ENCODE results near the gene TMEM41B. TPM values are rescaled to one million over a fixed set of nuclear protein-coding genes. Genes with fewer than 3 reads are reported as not detected.

TMEM41B gene
- polyA plus RNA-seq, 3 donors = 5.5 to 11.3 (median 5.9) TPM

DNA sequence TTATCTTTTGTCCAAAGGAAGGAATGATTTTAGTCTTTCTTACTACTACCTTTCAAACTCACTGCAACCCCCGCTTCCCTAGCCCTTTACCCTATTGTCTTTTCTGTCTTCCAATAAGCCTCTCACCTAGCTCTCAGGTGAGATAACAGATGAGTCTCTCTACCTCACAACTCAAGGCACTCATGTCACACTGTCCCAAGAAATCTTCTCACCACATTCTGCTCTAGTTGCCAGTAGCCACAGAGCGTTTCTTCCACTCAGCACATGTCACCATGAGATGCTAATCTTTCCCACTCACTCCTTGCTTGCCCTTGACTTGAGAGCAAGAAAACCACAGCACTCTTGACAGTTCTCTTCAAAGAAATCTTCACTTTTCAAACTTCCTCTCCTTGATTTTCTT lies 32.7 kb upstream of the TMEM41B start:
- Mint-ChIP-seq H3K27me3 (ENCODE audit: low read depth in 3 of 3) (peaks cover 4 to 8% (median 6%) of the 10 kb centered on the region in 3 donors), H3K36me3 (no peaks in the 10 kb centered on the region), H3K9me3 (no peaks in the 10 kb centered on the region), H3K27ac (no peak overlapping the region), H3K4me3 (no peak overlapping the region), H3K4me1 (peaks cover 1% of the 10 kb centered on the region)
- H3K9me3 ChIP-seq (replicated peaks in 1 of 2; ENCODE audit: control insufficient read depth in 1 of 2, insufficient read depth in 1 of 2, low read length in 2 of 2) = no peaks in the 10 kb centered on the region
- no peak overlapping the region for H3K27ac ChIP-seq (ENCODE audit: low read depth in 1 of 2, low read length in 2 of 2)
- TF ChIP-seq CTCF (IDR thresholded peaks at IDR 0.05) = no peak
- H2AFZ ChIP-seq (ENCODE audit: insufficient read depth, low read depth, low read length, poor library complexity, severe bottlenecking) = no peak overlapping the region
- no peaks in the 10 kb centered on the region for H3K79me2 ChIP-seq (ENCODE audit: insufficient read depth, low read length)
- WGBS (ENCODE audit: insufficient coverage) = 44% methylated on average over 2 of the region's 2 CpGs
- DNase-seq = no peak
- no peak overlapping the region for H3K4me2 ChIP-seq (replicated peaks; ENCODE audit: extremely low read depth, low read length, poor library complexity, severe bottlenecking)
- H3K9ac ChIP-seq (ENCODE audit: insufficient read depth, low read length, poor library complexity, severe bottlenecking) = no peak overlapping the region
- intact Hi-C loops (cut with micrococcal nuclease) = no loop called here
- no peak overlapping the region for H3K4me3 ChIP-seq (replicated peaks in 1 of 3; ENCODE audit: low read depth in 2 of 3, low read length in 3 of 3)
- no peaks in the 10 kb centered on the region for H3K4me1 ChIP-seq (ENCODE audit: control insufficient read depth in 1 of 2, insufficient read depth in 2 of 2, low read length in 2 of 2)
- H3K36me3 ChIP-seq (replicated peaks in 1 of 2; ENCODE audit: control insufficient read depth in 1 of 2, insufficient read depth in 2 of 2, low read length in 2 of 2) = no peaks in the 10 kb centered on the region
- H4K20me1 ChIP-seq (ENCODE audit: insufficient read depth, low read length) = no peaks in the 10 kb centered on the region
- no peaks in the 10 kb centered on the region for H3K27me3 ChIP-seq (ENCODE audit: control insufficient read depth in 2 of 2, insufficient read depth in 2 of 2, low read length in 2 of 2)

- Mint-ChIP-seq H3K9me3 (no peaks in the 10 kb centered on the region), H3K27me3 (ENCODE audit: low read depth in 3 of 3) (peaks cover 4 to 6% (median 5%) of the 10 kb centered on the region in 3 donors), H3K36me3 (no peaks in the 10 kb centered on the region), H3K4me3 (no peak overlapping the region), H3K27ac (peak overlapping the region in 1 of 7 donors; percentile 11), H3K4me1 (no peaks in the 10 kb centered on the region)
- Histone ChIP-seq H3K27ac (ENCODE audit: low read depth in 1 of 2, low read length in 2 of 2) (no peak overlapping the region), H3K36me3 (replicated peaks in 1 of 2; ENCODE audit: control insufficient read depth in 1 of 2, insufficient read depth in 2 of 2, low read length in 2 of 2) (no peaks in the 10 kb centered on the region), H3K79me2 (ENCODE audit: insufficient read depth, low read length) (no peaks in the 10 kb centered on the region), H3K4me1 (ENCODE audit: control insufficient read depth in 1 of 2, insufficient read depth in 2 of 2, low read length in 2 of 2) (no peaks in the 10 kb centered on the region), H3K4me3 (replicated peaks in 1 of 3; ENCODE audit: low read depth in 2 of 3, low read length in 3 of 3) (no peak overlapping the region), H3K27me3 (ENCODE audit: control insufficient read depth in 2 of 2, insufficient read depth in 2 of 2, low read length in 2 of 2) (no peaks in the 10 kb centered on the region), H3K9ac (ENCODE audit: insufficient read depth, low read length, poor library complexity, severe bottlenecking) (no peak overlapping the region), H4K20me1 (ENCODE audit: insufficient read depth, low read length) (no peaks in the 10 kb centered on the region), H2AFZ (ENCODE audit: insufficient read depth, low read depth, low read length, poor library complexity, severe bottlenecking) (no peak overlapping the region), H3K4me2 (replicated peaks; ENCODE audit: extremely low read depth, low read length, poor library complexity, severe bottlenecking) (no peak overlapping the region), H3K9me3 (replicated peaks in 1 of 2; ENCODE audit: control insufficient read depth in 1 of 2, insufficient read depth in 1 of 2, low read length in 2 of 2) (no peaks in the 10 kb centered on the region)
- no peak for DNase-seq
- WGBS (ENCODE audit: insufficient coverage) = 17% methylated on average over 2 of the region's 3 CpGs
- TF ChIP-seq CTCF (IDR thresholded peaks at IDR 0.05) = no peak
- intact Hi-C loops (cut with micrococcal nuclease) = no loop called here
These were observed 29.8 kb upstream of the TMEM41B start for GRCh38 chr11:9344061-9344680.
